ENCODE results near the gene RGS16. TPM values are rescaled to one million over a fixed set of nuclear protein-coding genes. Genes with fewer than 3 reads are reported as not detected.
A peak's percentile ranks its signal among the peaks of the same experiment; 100 is the strongest.

RGS16 gene
- total RNA-seq, 2 experiments from 2014 or later, result 20.1 to 29.5 TPM

- TF ChIP-seq, protein P1, sequence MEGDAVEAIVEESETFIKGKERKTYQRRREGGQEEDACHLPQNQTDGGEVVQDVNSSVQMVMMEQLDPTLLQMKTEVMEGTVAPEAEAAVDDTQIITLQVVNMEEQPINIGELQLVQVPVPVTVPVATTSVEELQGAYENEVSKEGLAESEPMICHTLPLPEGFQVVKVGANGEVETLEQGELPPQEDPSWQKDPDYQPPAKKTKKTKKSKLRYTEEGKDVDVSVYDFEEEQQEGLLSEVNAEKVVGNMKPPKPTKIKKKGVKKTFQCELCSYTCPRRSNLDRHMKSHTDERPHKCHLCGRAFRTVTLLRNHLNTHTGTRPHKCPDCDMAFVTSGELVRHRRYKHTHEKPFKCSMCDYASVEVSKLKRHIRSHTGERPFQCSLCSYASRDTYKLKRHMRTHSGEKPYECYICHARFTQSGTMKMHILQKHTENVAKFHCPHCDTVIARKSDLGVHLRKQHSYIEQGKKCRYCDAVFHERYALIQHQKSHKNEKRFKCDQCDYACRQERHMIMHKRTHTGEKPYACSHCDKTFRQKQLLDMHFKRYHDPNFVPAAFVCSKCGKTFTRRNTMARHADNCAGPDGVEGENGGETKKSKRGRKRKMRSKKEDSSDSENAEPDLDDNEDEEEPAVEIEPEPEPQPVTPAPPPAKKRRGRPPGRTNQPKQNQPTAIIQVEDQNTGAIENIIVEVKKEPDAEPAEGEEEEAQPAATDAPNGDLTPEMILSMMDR (conservative IDR thresholded peaks at IDR 0.05; ENCODE audit: low read length), result no peak
- TF ChIP-seq EZH2phosphoT487 (IDR thresholded peaks at IDR 0.05; ENCODE audit: borderline replicate concordance, low read depth, low read length), result no peak
- peaks cover 67% of the 10 kb centered on the region for H3K4me1 ChIP-seq (ENCODE audit: insufficient read depth, low read length, poor library complexity, severe bottlenecking)
- no peak for DNase-seq (ENCODE audit: low spot score)
- H3K79me2 ChIP-seq (ENCODE audit: insufficient read depth, low read depth, low read length), result no peaks in the 10 kb centered on the region
- no peaks in the 10 kb centered on the region for H3K36me3 ChIP-seq (ENCODE audit: insufficient read depth, low read length)
- no peaks in the 10 kb centered on the region for H3K9me2 ChIP-seq (ENCODE audit: insufficient read depth, low read length)
- intact Hi-C loops (cut with micrococcal nuclease; ENCODE audit: unreplicated experiment), result no loop called here
- TSS peak; percentile 96 for BruUV-seq (replicated peaks)
- H4K20me1 ChIP-seq (ENCODE audit: insufficient read depth, low read length), result no peaks in the 10 kb centered on the region
- peak overlapping the region; percentile 42; the same call in 1 of the 2 replicates for H2AFZ ChIP-seq (ENCODE audit: low read length)
- peak overlapping the region; percentile 70 for H3K4me2 ChIP-seq (ENCODE audit: low read length)
- ChIA-PET POLR2A (interaction anchor here (0.6 to 12.1 kb wide), 7 partner anchors 11 to 33 kb away, joined by 3 to 113 read pairs (median 9); no protein-coding TSS in a partner anchor), CTCF (ENCODE audit: unreplicated experiment) (no interaction called here)
- peak overlapping the region; percentile 73 for H3K27ac ChIP-seq (ENCODE audit: low read depth, low read length, poor library complexity, severe bottlenecking)
- peak overlapping the region; percentile 41 for H3K4me3 ChIP-seq (ENCODE audit: low read depth, low read length, poor library complexity, severe bottlenecking)
- H3K9me3 ChIP-seq (ENCODE audit: low read length), result no peaks in the 10 kb centered on the region
Observed at GRCh38 chr1:182634306-182635072, 30.3 kb upstream of the RGS16 start.

DNA sequence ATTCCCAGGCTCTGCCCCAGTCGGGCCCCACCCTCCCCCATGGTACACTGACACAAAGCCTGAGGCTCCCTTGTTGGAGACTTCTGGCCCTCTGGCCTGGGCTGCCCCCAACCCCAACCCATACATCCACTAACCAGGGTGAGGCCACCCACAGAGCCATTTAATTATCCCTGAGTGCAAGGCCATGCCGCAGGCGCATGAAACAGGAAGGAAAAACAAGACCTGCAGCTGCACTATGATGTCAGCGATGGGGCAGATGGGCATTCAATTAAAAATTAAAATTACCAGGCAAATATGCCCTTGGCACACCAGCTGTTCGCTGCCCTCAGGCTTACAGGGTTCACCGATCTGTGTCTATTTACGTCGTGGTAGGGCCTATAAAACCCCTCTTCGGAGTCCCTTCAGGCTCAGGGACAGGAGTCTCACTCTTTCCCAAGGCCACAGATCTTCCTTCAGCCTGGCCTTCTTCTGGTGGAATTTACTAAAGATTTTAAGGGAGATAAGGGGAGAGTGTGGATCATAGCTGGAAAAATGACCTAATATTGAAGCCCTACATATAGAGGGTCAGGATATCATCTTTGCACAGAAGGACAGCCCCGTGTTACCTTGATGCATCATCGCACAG lies 29.6 kb upstream of the RGS16 start:
- POLR2A ChIA-PET, result interaction anchor here (0.7 to 12.1 kb wide), 10 partner anchors 10 to 35 kb away, joined by 3 to 113 read pairs (median 8); no protein-coding TSS in a partner anchor
- intact Hi-C loops (cut with micrococcal nuclease; ENCODE audit: unreplicated experiment), result loop anchor here (1.0 to 2.0 kb wide), 3 partner anchors 16 to 43 kb away; partner anchors contain the start of gene RGS16

More for the DNA sequence above, 29.6 kb upstream of the RGS16 start:
- H3K79me2 ChIP-seq (ENCODE audit: insufficient read depth, low read depth, low read length), result no peaks in the 10 kb centered on the region
- TF ChIP-seq, protein P1 (conservative IDR thresholded peaks at IDR 0.05; ENCODE audit: low read length), result no peak
- no peak for TF ChIP-seq EZH2phosphoT487 (IDR thresholded peaks at IDR 0.05; ENCODE audit: borderline replicate concordance, low read depth, low read length)
- no TSS peak for BruUV-seq (replicated peaks)
- H3K4me3 ChIP-seq (ENCODE audit: low read depth, low read length, poor library complexity, severe bottlenecking), result peak overlapping the region; percentile 41
- H3K9me2 ChIP-seq (ENCODE audit: insufficient read depth, low read length), result no peaks in the 10 kb centered on the region
- H2AFZ ChIP-seq (ENCODE audit: low read length), result peak overlapping the region; percentile 42; the same call in 1 of the 2 replicates
- H3K27ac ChIP-seq (ENCODE audit: low read depth, low read length, poor library complexity, severe bottlenecking), result peak overlapping the region; percentile 73
- H3K4me1 ChIP-seq (ENCODE audit: insufficient read depth, low read length, poor library complexity, severe bottlenecking), result peaks cover 74% of the 10 kb centered on the region
- H3K9me3 ChIP-seq (ENCODE audit: low read length), result no peaks in the 10 kb centered on the region
- no peaks in the 10 kb centered on the region for H4K20me1 ChIP-seq (ENCODE audit: insufficient read depth, low read length)
- H3K36me3 ChIP-seq (ENCODE audit: insufficient read depth, low read length), result no peaks in the 10 kb centered on the region
- peak; percentile 86 for DNase-seq (ENCODE audit: low spot score)
- peak overlapping the region; percentile 70 for H3K4me2 ChIP-seq (ENCODE audit: low read length)
- CTCF ChIA-PET (ENCODE audit: unreplicated experiment), result interaction anchor here (1.4 kb wide), 1 partner anchor 16 kb away, joined by 4 read pairs; no protein-coding TSS in a partner anchor

Data from OCI-LY7 (cell line).